Gastrocnemius medialis (tissue), 4 donors: ENCODE data around the gene RBKS. TPM values are rescaled to one million over a fixed set of nuclear protein-coding genes. Genes with fewer than 3 reads are reported as not detected.

Experiments used
- ATAC-seq, 2 donors: fragments of 150-250 bp; one replicate each; pipeline ENCODE4 v1.9.1; 2016
- DNase-seq, 2 donors: peaks; one replicate each; pipeline ENCODE4 v3.0.0-alpha.2; 2019
- H3K27ac ChIP-seq, 4 donors: fragments of 200-600 bp; sonication (generic); 1 replicate in 1 of 4; 2 replicates in 3 of 4; pipeline ENCODE4 v1.5.1; 2016 to 2018; ENCODE audit warnings: mild to moderate bottlenecking in 2 of 4, moderate library complexity in 1 of 4
- H3K27me3 ChIP-seq, 3 donors: fragments of 200-600 bp; sonication (generic) in 2 of 3; 1 replicate in 1 of 3; 2 replicates in 2 of 3; pipeline versions ENCODE4 v1.5.1 to v1.6.0; 2016 to 2019; ENCODE audit warnings: mild to moderate bottlenecking in 1 of 3, moderate library complexity in 1 of 3
- H3K36me3 ChIP-seq, 2 donors: fragments of 200-600 bp; sonication (generic) in 1 of 2; one replicate each; pipeline ENCODE4 v1.5.1; 2017 to 2018
- H3K4me1 ChIP-seq, 2 donors: fragments of 200-600 bp; sonication (generic) in 1 of 2; one replicate each; pipeline ENCODE4 v1.5.1; 2016 to 2017; ENCODE audit warnings: mild to moderate bottlenecking in 2 of 2
- H3K4me3 ChIP-seq, 4 donors: fragments of 200-600 bp; sonication (generic) in 3 of 4; 1 replicate in 1 of 4; 2 replicates in 3 of 4; pipeline ENCODE4 v1.5.1; 2016 to 2019; ENCODE audit warnings: mild to moderate bottlenecking in 2 of 4
- H3K9me3 ChIP-seq, 3 donors: fragments of 200-600 bp; sonication (generic) in 2 of 3; 1 replicate in 1 of 3; 2 replicates in 2 of 3; pipeline ENCODE4 v1.5.1; 2016 to 2019
- CTCF ChIP-seq, 5 experiments: fragments of 450-650 bp in 3 of 5; fragments of 200-600 bp in 2 of 5; sonication (generic) in 2 of 5; IDR thresholded peaks in 4 of 5; conservative IDR thresholded peaks in 1 of 5; 1 replicate in 4 of 5; 2 replicates in 1 of 5; pipeline ENCODE4 v1.5.1; 2016 to 2019; ENCODE audit warnings: antibody characterized with exemption in 5 of 5, mild to moderate bottlenecking in 3 of 5, moderate library complexity in 3 of 5
- POLR2A ChIP-seq, 2 donors: fragments of 450-650 bp; IDR thresholded peaks; one replicate each; pipeline ENCODE4 v1.6.1; 2017; ENCODE audit warnings: antibody characterized with exemption in 2 of 2, mild to moderate bottlenecking in 2 of 2, moderate library complexity in 2 of 2
- in situ Hi-C, 4 donors: fragments of 200-750 bp; cut with MboI; loops; one replicate each; pipeline versions ENCODE4 v1.15.0 to v1.8.0; 2017; ENCODE audit warnings: low sequenced_read_pairs in 4 of 4
- intact Hi-C: fragments of 100-400 bp; cut with DNase I; formaldehyde crosslinking; loops from one replicate; pipeline ENCODE4 v1.15.1; 2023; ENCODE audit warnings: low total_unique reads
- total RNA-seq, 4 donors: library from RNA; depleted of rRNA; stranded (reverse); fragments of >200 nt; gene quantifications; one replicate each; pipeline versions ENCODE4 v1.1.0 to v1.2.3, GENCODE V29; 2016

RBKS gene
- total RNA-seq, 4 donors from 2014 or later = 0.41 to 5.4 (median 3.0) TPM

GRCh38 chr2:27799646-27800010 is 90.6 kb downstream of the RBKS start:
- no peak for TF ChIP-seq POLR2A (IDR thresholded peaks at IDR 0.05)
- no peak for TF ChIP-seq CTCF (IDR thresholded peaks at IDR 0.05 in 4 of 5, conservative IDR thresholded peaks at IDR 0.05 in 1 of 5)
- in situ Hi-C loops = no loop called here
- H3K27me3 ChIP-seq = no peaks in the 10 kb centered on the region
- no peaks in the 10 kb centered on the region for H3K9me3 ChIP-seq
- no peak overlapping the region for H3K4me3 ChIP-seq
- no peaks in the 10 kb centered on the region for H3K36me3 ChIP-seq
- DNase-seq (no peak), ATAC-seq (no peak)
- intact Hi-C loops = loop anchor here (5.0 kb wide), 1 partner anchor 598 kb away; no protein-coding TSS in a partner anchor
- peaks cover 63 to 79% of the 10 kb centered on the region in 2 donors for H3K4me1 ChIP-seq
- peak overlapping the region; percentile 83 to 94 (median 87) for H3K27ac ChIP-seq

GRCh38 chr2:27798948-27799645 is 91.1 kb downstream of the RBKS start:
- Histone ChIP-seq H3K4me3 (no peak overlapping the region), H3K4me1 (peaks cover 58 to 74% of the 10 kb centered on the region in 2 donors), H3K27me3 (no peaks in the 10 kb centered on the region), H3K9me3 (no peaks in the 10 kb centered on the region), H3K27ac (peak overlapping the region; percentile 83 to 94 (median 87)), H3K36me3 (no peaks in the 10 kb centered on the region)
- DNase-seq (peak in 1 of 2 donors; percentile 65), ATAC-seq (peak; percentile 31 to 49)
- intact Hi-C loops (no loop called here), in situ Hi-C loops (no loop called here)
- TF ChIP-seq POLR2A (IDR thresholded peaks at IDR 0.05) = no peak
- no peak for TF ChIP-seq CTCF (IDR thresholded peaks at IDR 0.05 in 4 of 5, conservative IDR thresholded peaks at IDR 0.05 in 1 of 5)

- peaks cover 53 to 69% of the 10 kb centered on the region in 2 donors for H3K4me1 ChIP-seq
- peak overlapping the region; percentile 83 to 94 (median 87) for H3K27ac ChIP-seq
- H3K4me3 ChIP-seq = no peak overlapping the region
Measured at GRCh38 chr2:27798486-27798885, 91.7 kb downstream of the RBKS start.

GRCh38 chr2:27797841-27798240 is 92.3 kb downstream of the RBKS start:
- TF ChIP-seq CTCF (IDR thresholded peaks at IDR 0.05 in 4 of 5, conservative IDR thresholded peaks at IDR 0.05 in 1 of 5) (no peak), POLR2A (IDR thresholded peaks at IDR 0.05) (no peak)
- ATAC-seq (no peak), DNase-seq (no peak)
- Histone ChIP-seq H3K27me3 (no peaks in the 10 kb centered on the region), H3K36me3 (no peaks in the 10 kb centered on the region), H3K9me3 (no peaks in the 10 kb centered on the region), H3K4me1 (peaks cover 53 to 68% of the 10 kb centered on the region in 2 donors), H3K27ac (peak overlapping the region; percentile 83 to 94 (median 87)), H3K4me3 (no peak overlapping the region)
- intact Hi-C loops = no loop called here
- in situ Hi-C loops = no loop called here

More at GRCh38 chr2:27798486-27798885, 91.7 kb downstream of the RBKS start:
- Histone ChIP-seq H3K27me3 (no peaks in the 10 kb centered on the region), H3K9me3 (no peaks in the 10 kb centered on the region), H3K36me3 (no peaks in the 10 kb centered on the region)
- ATAC-seq (no peak), DNase-seq (no peak)
- intact Hi-C loops (no loop called here), in situ Hi-C loops (no loop called here)
- no peak for TF ChIP-seq CTCF (IDR thresholded peaks at IDR 0.05 in 4 of 5, conservative IDR thresholded peaks at IDR 0.05 in 1 of 5)
- TF ChIP-seq POLR2A (IDR thresholded peaks at IDR 0.05) = no peak
